Activated CD4-positive, alpha-beta T cell treated with anti-CD3 and anti-CD28 coated beads, Interleukin-2, amount 50 U/mL, for 16 hours (primary cell): ENCODE measurements around the gene NAV3.
A peak's percentile ranks its signal among the peaks of the same experiment; 100 is the strongest.

Source experiments
- DNase-seq: peaks from one replicate; pipeline ENCODE4 v3.0.0-alpha.2; 2020

Gene NAV3

DNA sequence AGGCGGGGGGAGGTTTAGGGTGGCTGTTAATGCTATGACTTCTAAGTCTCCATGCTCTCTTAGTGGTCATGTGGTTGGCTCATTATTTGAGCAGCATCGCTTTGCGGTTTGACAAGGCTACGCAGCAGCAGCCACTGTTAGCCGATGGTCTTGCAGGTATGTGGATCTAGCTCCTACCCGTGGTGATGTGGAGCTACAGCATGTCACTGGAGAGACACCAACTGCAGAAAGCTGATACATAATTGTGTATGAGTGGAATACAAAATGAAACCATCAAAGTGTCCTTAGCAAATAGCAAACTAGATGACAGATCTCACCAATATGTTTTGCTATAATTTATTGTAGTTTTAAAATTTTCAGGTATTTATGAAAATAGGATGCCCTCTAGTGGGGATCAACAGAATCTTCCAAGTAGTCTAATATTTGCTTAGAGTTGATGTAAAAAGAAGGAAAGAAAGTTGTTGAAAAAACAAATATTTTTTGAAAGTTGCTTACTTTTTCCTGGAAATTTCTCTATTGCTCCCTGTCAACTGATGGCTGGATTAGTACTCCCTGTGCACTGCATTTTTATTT is 94.9 kb downstream of the NAV3 start:
- peak; percentile 63 for DNase-seq

DNA sequence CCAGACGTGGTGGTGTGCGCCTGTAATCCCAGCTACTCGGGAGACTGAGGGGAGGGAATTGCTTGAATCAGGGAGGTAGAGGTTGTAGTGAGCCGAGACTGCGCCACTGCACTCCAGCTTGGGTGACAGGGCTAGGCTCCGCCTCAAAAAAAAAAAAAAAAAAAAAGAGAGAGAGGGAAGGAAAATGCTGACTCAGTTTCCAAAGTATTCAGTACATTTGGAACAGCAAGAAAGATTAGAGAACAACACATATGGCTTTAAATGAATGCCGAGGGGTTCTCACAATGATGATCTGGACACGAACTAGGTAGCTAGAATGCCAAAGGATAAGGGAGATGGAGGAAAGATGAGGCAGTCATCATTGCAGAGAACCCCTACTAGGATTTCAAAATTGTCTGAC is 97.4 kb downstream of the NAV3 start:
- no peak for DNase-seq

DNA sequence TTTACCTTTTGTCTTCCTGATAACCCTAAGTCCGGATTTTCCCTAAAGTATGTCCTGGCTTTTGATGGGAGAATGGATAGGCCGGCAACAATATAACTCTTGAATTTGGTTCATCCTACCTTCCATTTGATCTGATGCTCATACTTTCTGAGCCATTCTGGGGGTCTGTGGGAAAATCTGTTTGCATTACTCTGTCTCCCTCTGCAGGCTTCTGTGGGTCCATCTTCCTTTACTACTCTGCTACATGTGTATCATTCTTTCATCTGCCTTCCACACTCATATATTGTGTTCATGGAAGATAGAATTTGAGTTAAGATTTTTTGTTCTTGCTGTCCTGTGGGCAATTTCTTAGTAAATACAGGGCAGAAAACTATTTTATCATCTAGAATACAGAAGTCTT is 101.5 kb downstream of the NAV3 start:
- no peak for DNase-seq

DNA sequence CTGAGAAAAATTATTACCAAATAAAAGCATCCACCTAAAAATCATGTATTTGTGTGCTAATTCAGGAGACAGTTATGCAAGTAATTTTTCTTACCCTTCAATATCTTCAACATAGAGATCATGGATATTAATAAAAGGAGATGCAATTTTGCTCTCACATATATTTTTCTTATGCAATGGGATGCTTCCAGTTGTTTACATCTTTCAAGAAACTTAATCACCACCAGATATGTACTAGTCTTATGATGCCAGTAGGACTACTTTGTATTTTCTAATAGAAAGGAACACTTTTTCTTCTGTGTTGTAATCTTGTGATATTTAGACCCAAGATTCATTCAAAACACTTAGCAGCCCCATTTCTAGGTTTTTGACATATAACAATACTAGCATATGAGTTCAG is 107.6 kb downstream of the NAV3 start:
- DNase-seq, result no peak

DNA sequence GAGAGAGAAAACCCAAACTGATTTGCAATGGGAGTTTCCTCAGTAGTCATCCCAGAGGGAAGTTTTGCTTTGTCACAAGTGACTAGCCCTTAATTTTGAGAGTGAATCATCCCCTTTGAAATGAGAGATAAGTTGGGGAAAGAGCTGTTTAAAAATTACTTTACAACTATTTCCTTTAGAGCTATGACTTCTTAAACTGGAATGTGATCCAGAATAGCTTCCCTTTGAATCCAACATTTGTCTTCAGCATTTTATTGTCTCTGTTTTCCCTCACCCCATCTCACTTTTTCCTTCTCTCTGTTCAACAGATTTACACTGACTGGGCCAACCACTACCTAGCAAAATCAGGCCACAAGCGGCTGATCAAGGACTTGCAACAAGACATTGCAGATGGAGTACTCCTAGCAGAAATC is 109.3 kb downstream of the NAV3 start:
- no peak for DNase-seq

DNA sequence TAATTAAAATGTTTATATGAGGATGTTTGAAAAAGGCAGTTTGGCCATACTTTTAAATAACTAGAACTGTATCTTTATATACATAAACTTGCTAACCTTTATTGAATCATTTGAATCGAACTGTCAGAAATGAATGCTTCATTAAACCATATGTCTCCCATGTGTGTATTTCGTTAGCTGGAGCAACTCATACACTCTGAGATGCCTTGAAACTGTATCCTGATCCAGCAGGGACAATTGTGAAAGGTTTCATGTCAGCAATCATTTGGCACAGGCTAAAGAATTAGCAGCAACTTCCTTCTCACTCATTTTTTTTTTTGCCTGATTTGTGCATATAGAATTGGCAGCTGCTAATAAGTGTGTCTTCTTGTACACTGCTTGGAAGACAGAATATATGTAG is 109.9 kb downstream of the NAV3 start:
- DNase-seq, result no peak

DNA sequence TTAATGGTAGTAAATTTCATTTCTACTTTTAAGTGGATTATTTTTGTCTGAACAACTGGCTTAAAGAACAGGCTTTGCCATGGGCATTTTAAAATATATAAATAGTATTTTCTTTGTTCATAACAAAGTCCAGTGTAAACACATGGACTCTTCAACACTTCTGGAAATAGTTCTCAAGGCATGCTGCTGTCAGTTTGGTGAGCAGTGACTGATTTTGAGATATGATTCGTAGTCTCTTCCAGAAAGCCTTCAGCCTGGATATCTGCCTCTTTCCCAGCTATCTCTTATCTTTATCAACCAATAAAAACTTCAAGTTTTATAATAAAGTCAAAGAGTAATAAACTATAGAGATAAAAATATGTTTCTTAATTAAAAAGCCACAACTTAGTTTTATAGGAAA is 110.7 kb downstream of the NAV3 start:
- DNase-seq, result no peak

DNA sequence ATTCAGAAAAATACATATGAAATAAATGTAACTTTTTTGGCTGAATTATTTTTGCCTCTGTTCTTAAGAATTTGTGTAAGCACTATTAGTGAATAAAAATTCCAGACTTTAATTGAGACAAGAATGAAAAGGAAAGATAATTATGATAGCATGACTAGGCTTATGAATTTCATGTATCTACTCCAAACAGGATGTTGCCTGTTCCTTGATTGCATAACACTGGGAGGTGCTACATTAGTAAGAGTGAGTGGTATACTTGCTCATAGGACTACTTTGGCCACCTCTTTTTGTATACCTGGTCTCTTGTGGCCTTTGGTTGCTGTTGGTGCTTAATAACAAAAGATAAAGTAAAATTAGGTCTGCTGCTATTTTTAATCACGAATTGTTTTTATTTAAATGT is 112.8 kb downstream of the NAV3 start:
- no peak for DNase-seq

DNA sequence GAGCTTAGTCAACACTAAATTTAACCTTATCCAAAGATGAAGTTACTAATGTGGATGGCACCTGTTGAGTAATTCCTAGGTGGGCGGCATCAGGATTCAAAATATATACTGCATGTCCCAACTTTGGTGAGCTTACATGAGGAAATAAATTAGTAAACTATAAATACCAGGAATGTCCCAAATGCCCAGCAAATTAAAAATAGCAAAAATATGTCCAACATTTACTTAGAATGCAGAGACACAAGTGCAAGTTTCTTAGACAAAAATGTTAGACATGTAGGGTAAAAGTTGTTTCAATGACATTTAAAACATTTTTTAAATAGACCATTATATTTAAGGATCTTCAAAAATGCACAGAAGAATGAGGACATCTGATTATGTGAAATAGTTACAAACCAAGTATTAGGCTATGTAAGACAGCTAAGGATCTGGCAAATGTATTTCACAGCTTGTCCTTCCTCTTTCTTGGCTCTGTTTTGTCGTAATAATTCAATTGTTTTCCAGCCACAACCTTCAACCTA is 115.9 kb downstream of the NAV3 start:
- no peak for DNase-seq

DNA sequence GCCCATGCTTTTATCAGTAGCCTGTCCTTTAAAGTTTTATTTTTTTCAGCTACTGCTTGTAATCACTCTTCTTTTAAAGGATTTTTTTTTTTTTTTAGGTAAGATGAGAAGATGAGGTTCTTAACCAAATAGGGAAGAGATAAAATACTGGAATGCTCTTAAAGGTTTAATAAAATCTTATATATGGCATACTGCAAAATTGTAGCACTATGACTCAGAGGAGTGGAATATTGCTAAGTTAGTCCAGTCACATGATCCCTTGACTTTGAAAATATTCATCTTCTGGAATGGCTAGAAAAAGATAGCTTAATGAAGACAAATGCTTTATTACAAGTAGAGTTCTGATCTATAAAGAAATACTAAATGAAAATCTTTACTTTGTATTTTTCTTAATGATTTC is 116.6 kb downstream of the NAV3 start:
- no peak for DNase-seq

DNA sequence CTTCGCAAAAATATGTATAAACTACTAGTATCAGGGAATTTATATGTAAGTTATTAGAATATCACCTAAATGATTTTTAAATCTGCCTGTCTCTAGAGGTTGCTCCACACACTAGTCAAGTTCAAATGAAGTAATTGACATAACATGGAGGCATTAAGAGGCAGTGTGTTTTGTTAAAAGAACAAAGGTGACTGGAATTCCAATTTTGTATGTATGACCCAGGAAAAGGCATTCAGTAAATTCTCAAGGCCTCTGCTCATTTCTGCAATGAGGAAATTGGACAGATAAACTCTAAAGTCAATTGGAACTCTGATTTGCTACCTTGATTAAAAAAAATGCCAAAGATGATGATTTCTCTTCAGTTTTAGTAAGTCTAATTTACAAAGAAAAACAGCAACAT is 117.1 kb downstream of the NAV3 start:
- no peak for DNase-seq

DNA sequence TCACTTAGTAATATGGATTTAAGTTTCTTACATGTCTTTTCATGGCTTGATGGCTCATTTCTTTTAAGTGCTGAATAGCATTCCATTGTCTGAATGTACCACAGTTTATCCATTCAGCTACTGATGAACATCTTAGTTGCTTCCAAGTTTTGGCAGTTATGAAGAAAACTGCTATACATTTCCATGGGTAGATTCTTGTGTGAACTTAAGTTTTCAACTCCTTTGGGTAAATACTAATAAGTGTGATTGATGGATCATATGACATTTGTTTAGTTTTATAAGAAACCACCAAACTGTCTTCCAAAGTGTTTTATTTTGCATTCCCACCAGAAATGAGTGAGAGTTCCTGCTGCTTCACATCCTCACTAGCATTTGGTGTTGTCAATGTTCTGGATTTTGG is 119.2 kb downstream of the NAV3 start:
- DNase-seq, result no peak

DNA sequence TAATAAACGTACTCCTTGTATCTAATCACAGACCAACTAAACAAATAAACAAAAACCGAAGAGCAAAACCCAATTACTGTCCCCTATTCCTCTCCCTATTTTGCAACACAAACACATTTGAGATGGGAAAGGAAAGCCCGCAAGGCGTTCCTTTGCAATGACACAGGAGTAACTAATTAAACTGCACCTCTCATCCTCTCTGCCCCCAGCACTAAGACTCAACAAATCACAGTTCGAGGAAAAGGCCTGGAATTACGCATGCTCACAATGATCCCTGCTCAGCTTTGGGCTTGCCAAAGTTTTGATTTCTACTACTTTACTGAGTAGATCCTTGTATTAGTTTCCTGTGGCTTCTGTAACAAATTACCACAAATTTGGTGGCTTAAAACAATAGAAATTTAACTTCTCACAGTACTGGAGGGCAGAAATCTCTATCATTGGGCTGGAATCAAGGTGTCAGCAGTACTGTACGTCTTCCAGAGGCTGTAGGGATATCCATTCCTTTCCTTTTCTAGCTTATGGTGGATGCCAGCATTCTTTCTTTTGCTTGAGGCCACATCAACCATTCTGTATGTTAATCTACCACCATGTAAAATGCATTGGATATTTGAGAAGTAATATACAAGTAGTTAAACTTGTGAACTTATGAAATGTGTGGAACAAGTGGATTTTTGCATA is 123.0 kb downstream of the NAV3 start:
- DNase-seq, result no peak

DNA sequence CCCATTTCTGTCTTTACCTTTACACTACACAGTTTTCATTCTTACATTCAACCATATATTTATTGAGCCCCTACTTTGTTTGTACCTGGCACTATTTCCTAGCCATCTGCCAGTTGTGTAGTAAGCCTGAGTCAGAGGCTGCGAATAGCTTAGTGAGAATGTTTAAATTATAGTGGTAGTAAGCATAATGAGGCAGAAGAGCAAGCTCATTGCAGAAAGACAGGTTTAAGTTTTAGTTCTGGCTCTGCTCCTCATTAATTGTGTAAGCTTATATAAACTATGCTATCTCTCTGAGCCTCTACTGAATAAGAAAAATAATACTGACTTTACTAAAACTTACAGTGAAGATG is 123.5 kb downstream of the NAV3 start:
- no peak for DNase-seq

DNA sequence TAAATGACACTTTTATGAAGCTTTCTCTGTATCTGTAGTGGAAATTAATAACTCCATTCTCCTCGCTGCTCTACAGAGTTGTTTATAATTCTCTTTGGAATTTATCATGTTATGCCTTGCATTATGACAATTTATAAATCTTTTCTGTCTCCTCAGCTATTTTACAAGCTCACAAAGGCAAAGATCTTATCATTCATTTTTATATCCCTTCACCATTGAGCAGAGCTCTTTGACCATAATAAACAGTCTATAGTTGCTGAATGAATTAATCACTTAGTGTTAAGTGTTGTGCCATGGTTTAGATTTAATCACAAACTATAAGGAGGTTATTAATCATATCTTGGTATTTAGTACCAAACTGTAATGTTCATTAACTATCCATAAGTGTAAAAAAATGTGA is 126.4 kb downstream of the NAV3 start:
- DNase-seq, result no peak

DNA sequence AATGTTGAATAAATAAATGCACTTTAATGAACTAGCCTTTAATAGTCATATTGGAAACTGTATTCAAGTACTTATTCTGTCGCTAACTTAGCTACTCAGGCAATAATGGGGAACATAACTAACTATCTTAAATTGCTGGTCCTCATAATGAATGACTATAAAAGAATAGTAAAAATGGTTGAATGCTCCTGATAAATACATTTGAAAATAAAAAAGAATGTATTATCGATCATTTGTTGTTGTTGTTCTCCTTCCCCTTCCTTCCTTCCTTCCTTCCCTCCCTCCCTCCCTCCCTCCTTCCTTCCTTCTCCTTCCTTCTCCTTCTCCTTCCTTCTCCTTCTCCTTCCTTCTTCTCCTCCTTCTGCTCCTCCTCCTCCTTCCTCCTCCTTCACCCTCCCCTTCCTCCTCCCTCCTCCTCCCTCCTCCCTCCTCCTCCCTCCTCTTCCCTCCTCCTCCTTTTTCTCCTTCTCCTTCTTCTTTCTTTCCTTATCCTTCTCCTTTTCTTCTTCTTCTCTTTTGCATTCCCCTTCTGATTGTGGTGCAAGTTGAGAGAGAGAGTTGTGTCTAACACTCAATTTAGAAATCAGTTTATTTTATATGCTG is 133.0 kb downstream of the NAV3 start:
- DNase-seq, result no peak

DNA sequence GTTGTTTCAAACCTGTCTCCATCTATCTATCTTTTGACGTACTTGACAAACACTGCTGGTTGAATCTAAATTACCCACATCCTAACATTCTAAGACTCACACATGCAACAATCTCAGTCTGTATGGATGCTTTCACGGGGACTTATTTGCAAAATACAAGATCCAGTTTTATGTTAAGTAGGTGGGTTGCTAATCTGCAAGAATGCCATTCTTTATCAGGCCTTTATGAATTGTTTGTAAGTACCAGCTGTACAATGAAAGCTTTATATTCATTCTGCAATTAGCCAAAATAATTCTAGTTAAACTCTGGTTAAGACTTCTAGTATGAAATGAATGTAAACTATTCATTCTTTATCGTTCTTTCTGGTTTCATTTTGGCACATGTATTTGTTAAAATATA is 135.1 kb downstream of the NAV3 start:
- DNase-seq, result no peak

DNA sequence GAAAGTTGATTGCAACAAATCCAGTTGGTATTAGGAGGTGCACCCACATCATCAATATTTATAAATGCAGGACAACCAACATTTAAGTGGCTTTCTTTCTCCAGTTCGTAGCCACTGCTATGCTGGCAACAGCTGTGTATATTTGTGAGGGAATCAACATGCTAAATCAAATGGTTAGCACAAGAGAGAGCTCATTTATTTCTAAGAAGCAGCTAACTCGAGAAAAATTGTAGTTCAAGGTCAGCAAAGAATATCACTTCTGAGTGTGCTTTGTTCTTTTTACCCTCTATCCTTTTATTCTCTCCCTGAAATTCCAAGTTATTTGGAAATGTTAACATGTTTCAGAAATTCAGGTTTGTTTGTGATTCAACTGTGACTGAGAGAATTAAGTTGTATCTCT is 137.3 kb downstream of the NAV3 start:
- DNase-seq, result no peak

DNA sequence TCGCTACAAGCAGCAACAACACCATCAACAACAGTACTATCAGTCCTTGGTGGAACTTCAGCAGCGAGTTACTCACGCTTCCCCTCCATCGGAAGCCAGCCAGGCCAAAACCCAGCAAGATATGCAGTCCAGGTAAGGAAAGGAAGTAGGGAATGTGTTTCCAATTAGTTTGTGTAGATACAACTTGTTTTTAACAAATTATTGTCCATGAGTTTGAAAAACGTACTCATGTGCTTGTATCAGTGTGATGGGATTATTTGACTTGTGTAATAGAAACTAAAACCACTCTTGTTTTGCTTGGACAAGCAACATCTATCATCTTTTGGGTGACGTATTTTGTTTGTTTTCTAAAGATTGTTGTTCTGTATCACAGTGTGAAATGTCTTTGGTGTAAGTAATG is 137.9 kb downstream of the NAV3 start:
- no peak for DNase-seq

DNA sequence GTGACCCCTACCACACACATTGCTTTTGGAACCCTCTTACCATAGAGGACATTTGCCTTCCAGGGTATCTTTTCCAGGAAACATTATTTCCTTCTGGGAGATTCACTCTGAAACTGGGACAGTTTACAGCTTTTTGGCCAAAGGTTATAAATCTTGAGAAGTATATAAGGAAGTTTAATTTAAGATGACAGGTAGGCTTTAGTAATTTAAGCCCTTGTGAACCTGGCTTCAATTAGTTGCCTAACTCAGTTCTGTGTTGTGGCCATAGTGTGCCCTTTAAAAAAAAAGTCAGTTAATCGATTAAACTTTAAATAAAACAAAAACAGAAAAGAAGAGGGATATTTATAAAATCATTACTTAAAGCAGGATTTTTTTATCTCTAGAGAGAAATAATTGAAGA is 142.9 kb downstream of the NAV3 start:
- DNase-seq, result no peak

DNA sequence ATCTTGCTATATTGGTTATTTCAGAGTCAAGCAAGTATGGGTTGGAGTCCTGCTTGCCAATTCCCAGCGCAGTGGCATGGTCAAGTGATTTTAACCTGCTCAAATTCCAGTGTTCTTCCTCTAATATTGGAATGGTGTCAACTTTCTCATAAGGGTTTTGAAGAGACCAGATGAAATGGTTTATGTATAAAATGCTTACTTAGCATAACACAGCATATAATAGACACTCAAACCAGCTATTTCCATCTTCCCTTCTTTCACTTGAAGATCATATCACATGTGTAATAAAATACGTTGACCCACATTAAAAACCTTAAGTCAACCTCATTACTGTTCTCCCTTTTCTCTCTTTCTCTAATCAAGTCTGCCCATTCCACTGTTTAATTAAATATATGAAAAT is 144.0 kb downstream of the NAV3 start:
- DNase-seq, result no peak

DNA sequence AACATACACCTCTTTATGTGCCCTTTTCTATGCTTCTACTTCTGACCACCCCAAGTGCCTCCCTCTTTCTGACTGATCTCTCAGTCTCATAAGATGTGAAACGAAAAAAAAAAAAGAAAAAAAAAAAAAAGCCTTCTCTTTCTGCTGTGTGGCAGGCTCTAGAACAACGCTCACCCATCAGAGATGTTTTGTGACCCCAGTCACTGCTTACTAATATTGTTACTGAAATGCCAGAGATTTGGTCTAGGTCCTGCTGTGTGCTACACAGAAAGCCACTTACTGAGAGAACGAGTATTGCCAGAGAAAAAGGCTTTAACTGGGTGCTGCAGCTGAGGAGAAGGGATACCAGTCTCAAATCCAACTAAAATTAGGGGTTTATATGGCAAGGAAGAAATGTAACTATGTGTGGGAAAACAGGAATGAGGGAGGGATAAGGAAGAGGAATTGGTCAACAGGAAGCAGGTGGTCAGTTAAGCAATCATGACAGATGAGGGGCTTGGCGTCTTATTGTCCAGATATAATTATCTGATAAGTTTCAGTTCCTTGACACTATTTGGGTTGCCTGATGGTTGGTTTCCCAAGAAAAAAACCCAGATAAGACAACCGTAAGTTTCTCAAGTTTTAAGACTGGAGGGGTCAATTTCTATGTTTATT is 149.0 kb downstream of the NAV3 start:
- DNase-seq, result no peak

DNA sequence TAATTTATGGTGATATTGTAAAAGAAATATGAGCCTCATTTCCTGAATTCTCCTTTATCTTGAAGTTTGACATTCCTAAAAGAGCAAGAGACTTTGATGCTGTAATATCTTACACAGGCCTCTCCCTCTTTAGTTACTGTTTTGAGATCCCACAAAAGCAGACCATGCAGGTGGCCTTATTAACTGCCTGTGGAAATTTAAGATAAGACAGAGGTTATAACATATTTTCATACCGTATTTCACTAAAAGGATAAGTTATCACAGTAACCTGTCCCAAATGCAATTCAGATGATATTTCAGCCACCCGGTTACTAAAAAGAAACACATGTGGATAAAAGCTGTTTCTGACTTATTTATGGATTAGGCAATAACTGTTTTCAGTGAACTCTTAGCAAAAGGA is 150.1 kb downstream of the NAV3 start:
- no peak for DNase-seq

DNA sequence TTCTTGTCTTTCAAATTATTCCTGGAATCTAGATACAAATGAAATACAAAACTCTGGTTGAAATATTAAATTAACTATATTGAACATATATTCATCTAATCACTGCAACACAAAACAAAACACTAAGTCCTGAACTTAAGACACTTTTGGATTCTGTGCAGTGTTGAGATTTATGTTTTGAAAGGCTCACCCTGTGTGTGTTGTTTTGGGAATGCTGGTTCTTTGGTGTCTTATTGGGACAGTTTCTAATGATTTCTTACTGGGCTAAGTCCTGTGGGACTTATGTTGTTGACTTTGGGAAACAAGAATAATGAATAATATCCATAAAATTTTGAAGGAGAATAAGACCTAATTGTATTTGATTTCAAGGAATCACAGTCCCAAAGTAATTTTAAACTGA is 153.2 kb downstream of the NAV3 start:
- DNase-seq, result no peak
